Measurements from ENCODE around the gene PF4V1.

The PF4V1 gene

GRCh38 chr4:73844806-73845205, 8.3 kb upstream of the PF4V1 start:
- no peak for TF ChIP-seq CTCF (conservative IDR thresholded peaks at IDR 0.05)
- no peak overlapping the region for H3K27ac ChIP-seq

DNA sequence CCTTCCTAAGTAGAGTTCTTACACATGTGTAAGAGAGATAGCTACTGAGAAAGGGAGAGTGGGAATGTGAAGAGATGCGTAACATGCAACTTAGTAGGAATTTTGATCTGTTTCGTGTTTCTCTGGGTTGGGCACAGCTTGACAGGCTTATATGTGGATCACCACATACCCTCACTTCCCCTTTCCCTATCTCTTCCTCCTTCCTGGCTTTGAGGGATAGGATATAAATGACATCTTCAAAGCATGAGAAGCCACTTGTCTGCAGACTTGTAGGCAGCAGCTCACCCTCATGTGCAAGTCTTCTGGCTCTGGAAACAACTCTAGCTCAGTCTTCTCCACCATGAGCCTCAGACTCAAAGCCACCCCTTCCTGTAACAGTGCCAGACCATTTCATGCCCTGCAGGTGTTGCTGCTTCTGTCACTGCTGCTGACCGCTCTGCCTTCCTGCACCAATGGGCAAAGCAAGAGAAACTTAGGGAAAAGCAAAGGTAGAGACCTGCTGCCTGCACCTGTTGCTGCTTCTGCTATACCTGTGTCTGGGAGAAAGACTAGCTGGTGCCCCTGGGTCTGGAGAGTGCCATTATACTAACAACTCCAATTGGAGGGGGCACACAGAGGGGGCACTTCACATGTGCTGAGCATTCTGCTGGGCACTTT, 5.4 kb upstream of the PF4V1 start:
- H3K27ac ChIP-seq, result no peak overlapping the region
- TF ChIP-seq CTCF (conservative IDR thresholded peaks at IDR 0.05), result no peak

DNA sequence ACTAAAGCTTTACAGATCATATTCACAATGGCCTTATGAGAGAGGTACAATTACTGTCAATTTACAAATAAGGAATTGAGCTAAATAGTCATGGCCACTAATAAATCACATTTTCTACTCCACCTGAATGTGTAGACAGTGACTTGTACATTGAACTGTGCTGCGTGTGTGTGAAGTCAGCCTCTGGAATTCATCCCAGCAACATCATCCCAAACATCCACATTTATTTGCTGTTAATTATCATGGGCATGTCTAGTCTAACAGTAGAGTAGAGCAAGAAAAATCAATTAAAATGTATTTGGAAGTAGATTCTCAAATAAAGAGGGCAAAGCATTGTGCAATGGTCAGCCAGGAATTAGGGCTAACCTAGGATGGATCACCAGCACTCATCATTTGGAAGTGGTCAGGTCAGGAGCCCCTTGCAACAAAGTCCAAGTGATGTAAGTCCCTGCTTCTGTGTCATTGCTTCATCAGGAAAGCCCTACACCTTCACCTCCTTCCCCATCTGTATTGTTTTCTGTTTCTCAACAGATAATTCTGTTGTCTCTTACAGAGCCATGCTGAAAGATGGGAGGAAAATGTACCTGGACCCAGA, 4.8 kb upstream of the PF4V1 start:
- no peak for TF ChIP-seq CTCF (conservative IDR thresholded peaks at IDR 0.05)
- no peak overlapping the region for H3K27ac ChIP-seq

DNA sequence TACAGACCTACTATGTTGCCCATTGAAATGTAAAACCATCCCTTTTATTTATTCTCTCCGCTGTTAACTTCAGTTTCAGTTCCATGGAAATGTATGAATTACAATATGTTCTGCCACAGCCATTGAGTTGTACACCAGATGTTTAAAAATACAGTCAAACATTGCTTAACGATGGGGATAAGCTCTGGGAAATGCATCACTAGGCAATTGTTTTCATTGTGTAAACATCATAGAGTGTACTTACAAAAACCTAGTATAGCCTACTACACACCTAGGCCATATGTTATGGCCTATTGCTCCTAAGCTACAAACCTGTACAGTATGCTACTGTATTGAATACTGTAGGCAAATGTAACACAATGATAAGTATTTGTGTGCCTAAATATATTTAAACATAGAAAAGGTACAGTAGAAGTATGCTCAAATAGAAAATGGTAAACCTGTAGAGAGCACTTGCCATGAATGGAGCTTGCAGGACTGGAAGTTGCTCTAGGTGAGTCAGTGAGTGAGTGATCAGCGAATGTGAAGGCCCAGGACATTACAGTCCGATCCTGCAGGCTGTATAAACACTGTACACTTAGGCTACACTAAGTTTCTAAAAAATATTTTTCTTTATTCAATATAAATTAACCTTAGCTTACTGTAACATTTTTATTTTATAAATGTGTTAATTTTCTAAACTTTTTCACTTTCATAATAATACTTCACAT, 2.7 kb upstream of the PF4V1 start:
- no peak overlapping the region for H3K27ac ChIP-seq
- no peak for TF ChIP-seq CTCF (conservative IDR thresholded peaks at IDR 0.05)

- no peak for TF ChIP-seq CTCF (conservative IDR thresholded peaks at IDR 0.05)
- no peak overlapping the region for H3K27ac ChIP-seq
These were observed 1.8 kb upstream of the PF4V1 start for GRCh38 chr4:73851293-73851692.

GRCh38 chr4:73852771-73853170, 325 bp upstream of the PF4V1 start:
- no peak for TF ChIP-seq CTCF (conservative IDR thresholded peaks at IDR 0.05)
- H3K27ac ChIP-seq, result peak overlapping the region; percentile 17; the same call in 1 of the 2 replicates

DNA sequence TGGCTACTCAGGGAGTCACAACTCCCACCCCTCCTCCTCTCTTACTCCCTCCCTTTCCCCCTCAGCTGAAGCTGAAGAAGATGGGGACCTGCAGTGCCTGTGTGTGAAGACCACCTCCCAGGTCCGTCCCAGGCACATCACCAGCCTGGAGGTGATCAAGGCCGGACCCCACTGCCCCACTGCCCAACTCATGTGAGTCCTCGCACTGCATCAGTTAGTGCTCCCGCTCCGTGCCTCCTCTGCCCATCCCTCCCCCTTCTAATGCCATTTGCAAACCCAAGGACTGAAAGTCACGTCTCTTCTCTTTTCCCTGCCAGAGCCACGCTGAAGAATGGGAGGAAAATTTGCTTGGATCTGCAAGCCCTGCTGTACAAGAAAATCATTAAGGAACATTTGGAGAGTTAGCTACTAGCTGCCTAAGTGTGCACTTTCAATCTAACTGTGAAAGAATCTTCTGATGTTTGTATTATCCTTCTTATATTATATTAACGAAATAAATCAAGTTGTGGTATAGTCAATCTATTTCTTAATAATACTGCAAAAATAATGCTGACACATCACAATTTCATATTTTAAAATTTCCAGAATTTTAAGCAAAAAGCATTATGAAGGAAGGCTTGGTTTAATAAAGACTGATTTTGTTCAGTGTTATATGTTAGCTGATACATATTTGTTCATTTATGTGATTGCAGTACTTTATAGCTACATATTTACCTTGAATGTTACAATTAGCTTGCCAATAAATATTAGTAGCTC, 800 bp downstream of the PF4V1 start:
- H3K27ac ChIP-seq, result peak overlapping the region; percentile 17; the same call in 1 of the 2 replicates
- TF ChIP-seq CTCF (conservative IDR thresholded peaks at IDR 0.05), result no peak

All from VCaP (cell line).